Activated T-cell treated with anti-CD3 and anti-CD28 coated beads for 1 hour (primary cell): ENCODE data around the gene KMT5C.
"Not testable (repeated sequence)": the region's sequence is repeated elsewhere in the genome, so short reads cannot be mapped to it uniquely, and the experiment has no call there.

Experiments
- DNase-seq: peaks from one replicate; pipeline ENCODE4 v3.0.0-alpha.2; 2020; ENCODE audit warnings: low read depth

Gene KMT5C

DNA sequence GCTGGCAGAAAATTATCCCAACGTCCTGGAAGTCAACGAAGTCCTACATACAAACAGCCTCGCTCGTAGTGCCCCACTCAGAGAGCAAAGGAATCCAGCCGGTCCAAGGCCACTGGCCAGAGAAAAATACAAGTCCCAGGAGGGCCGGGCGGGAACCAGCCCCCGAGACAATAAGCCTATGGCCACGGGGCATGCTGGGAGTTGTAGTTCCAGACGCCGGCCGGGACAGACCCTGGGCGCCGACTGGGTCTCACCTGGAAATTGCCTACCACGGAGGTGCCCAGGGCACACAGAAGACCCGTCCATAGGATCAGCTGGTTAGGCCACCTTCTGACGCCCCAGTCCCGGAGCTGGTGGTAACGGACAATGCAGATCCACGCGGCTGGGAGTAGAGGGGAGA is 19.9 kb upstream of the KMT5C start:
- DNase-seq: no peak

DNA sequence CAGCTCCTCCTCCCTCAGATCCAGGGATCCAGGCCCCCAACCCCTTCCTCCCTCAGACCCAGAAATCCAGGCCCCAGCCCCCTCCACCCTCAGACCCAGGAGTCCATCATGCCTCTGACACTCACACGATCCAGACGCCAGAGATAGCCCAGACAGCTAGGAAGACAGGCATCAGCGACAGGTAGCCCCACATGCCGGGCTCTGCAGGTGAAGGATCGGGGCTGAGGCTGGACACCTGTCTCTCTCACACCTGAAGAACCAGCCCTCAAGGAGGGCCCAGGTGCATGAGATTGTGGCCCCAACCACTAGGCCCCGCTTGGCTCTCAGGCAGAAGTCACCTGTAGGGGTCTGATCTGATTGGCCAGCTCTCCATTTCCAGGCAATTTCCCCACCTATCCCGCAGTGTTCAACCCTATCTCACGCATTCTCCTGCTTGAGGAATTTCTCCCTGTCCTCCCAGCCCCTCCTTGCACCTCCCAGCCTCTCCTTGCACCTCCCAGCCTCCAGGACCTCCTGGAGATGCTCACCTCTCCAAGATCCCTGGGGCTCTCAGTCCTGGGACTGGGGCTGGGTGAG is 18.7 kb upstream of the KMT5C start:
- no peak for DNase-seq

GRCh38 chr19:55321466-55322137 is 18.1 kb upstream of the KMT5C start:
- DNase-seq: no peak

- no peak for DNase-seq
Measured at GRCh38 chr19:55322204-55322885, 17.3 kb upstream of the KMT5C start.

DNA sequence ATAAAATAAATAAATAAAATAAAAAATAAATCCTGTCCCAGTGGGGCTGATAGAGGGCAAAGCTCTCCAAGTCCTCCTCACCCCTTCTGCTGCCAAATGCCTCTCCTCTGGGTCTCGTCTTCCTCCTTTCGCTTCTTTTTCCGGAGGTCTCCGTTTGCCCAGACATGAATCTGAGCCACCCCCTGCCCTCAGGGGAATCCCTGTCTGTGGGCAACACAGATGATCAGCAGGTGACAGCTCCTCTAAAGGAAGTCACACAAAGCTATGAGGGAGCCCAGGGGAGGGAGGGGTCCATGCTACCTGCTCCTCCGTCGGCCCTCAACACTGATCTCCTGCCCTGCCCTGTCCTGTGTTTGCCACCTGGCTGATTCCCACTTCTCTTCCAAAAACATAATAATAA is 15.0 kb upstream of the KMT5C start:
- no peak for DNase-seq

GRCh38 chr19:55325172-55325571 is 14.5 kb upstream of the KMT5C start, which contains the start of gene TMEM150B:
Gene TMEM150B, minus strand, starts transcription at chr19:55325341. Its CDS starts 4,305 bp downstream, at chr19:55321036.
- DNase-seq: no peak

- DNase-seq: not testable (repeated sequence)
Measured at GRCh38 chr19:55328774-55329318, 10.8 kb upstream of the KMT5C start.

DNA sequence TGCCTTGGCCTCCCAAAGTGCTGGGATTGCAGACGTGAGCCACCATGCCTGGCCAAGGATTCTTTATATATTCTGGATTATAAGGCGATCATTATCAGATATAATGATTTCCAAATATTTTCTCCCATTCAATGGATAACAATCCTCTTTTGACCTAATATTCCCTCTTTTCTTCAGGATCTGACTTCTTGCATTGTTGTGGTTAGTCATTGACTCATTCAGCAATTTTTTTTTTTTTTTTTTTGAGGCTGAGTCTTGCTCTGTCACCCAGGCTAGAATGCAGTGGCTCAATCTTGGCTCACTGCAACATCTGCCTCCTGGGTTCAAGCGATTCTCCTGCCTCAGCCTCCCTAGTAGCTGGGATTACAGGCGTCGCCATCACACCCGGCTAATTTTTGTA is 9.9 kb upstream of the KMT5C start:
- not testable (repeated sequence) for DNase-seq

GRCh38 chr19:55333870-55334269 is 5.8 kb upstream of the KMT5C start:
- DNase-seq: no peak

- DNase-seq: no peak
Measured at GRCh38 chr19:55336101-55336500, 3.6 kb upstream of the KMT5C start.

GRCh38 chr19:55339889-55340783 is 460 bp downstream of the KMT5C start:
- DNase-seq: no peak

DNA sequence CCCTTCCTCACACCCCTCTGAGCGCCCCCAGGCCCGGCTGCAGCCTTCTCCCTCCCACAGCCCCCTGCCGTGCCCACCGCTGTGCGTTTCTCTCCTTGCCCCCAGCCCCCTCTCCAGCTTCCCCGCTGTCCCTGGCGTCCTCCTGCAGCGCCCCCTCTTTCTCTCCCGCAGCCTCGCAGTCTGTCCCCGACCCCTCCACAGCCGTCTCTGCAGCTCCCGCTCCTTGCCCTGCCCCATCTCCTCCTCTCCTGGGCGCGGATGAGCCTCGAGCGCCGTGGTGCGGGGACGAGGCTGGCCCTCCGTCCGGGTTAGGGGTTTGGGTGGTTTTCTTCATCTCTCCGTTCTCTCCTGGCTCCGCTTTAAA is 1.1 kb downstream of the KMT5C start:
- no peak for DNase-seq

GRCh38 chr19:55341171-55341588 is 1.5 kb downstream of the KMT5C start:
- no peak for DNase-seq

- DNase-seq: no peak
Measured at GRCh38 chr19:55341595-55342531, 2.2 kb downstream of the KMT5C start.

DNA sequence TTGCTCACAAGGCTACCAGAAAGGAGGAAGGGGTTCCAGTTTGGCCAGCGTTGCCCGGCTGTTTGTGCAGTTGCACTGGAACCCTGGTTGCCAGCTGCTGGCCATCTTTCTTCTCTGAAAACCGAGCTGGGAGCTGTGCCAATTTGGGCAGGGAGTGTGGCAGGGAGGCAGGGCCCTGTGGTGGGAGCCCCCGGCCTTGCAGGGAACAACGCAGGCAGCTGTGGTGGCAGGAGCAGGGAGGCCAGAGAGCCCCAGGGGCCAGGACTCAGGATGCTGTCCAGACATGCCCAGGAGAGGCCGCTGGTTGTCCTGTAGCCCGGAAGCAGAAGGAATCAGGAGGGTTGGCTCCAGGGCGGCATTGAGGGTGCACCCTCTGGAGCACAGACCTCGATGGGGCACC is 4.8 kb downstream of the KMT5C start:
- no peak for DNase-seq

DNA sequence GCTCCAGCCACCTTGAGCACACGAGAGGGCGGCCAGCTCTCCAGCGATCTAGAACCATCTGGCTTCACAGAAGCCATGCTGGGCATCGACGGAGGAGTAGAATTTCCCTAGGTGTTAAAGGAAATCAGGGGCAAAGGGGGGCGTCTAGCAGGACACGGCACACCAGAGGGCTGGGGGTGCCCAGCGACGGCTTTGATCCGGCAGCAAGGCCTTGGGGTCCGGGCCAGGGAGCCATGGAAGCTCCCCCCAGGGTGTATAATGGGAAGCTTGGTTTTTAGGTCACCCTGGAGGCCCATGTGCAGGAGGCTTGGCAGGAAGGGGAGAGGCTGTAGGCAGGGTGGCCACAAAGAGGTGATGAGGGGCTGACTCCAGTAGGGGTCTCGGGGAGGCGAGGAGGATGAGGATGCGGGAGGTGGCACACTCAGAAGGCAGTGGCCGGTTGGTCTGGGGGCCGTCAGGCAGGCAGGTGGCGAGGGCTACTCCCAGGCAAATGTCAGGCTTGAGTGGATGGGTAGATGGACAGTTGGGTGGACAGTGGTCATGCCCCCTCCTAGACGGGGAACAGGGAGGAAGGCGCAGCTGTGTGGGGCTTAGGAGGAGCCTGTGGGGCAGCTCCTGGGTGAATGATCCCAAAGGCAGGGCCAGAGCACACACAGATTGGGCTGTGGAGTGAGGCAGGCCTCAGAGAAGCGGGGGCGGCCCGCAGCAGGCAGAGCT is 5.6 kb downstream of the KMT5C start:
- DNase-seq: no peak

DNA sequence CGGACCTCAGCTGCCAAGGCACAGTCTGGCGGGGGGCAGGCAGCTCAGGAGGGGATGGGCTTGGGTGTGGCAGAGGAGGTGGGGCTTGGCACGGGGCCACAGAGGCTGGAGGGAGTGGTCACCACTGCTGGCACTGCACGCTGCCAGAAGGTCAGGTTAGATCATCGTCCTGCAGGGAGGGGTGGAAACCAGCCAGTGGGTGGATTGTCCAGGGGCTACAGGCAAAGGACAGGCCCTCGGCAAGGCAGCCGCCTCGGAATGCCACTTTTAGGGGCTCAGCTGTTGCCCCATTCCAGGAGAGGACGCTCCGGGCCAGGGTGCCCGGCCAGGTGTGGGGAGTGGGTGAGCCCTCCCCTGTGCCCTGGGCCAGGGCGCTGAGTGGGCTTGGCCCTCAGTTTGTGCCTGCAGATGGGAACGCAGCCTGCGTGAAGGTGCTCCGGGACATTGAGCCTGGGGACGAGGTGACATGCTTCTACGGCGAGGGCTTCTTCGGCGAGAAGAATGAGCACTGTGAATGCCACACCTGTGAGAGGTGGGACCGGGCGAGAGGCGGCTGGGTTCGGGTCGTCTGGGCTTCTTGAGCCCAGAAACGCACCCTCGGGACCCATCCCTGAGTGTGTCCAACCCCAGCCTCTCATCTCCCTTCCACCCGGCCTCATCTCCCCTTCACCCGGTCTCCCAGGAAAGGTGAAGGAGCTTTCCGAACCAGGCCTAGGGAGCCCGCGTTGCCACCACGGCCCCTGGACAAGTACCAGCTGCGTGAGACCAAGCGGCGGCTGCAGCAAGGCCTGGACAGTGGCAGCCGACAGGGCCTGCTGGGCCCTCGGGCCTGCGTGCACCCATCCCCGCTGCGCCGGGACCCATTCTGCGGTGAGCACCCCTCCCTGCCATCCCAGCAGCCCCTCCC is 6.4 kb downstream of the KMT5C start:
- no peak for DNase-seq

- no peak for DNase-seq
Measured at GRCh38 chr19:55346725-55347441, 7.2 kb downstream of the KMT5C start.
